GM06990 (cell line): ENCODE results near the gene SMAD4.

Experiments used
- DNase-seq: peaks from one replicate; pipeline ENCODE4 v3.0.0-alpha.2; 2011; ENCODE audit not compliant: insufficient read length; ENCODE audit errors: extremely low read depth
- H3K27me3 ChIP-seq: replicated peaks from 2 replicates; pipeline ENCODE4 v1.6.0; 2011; ENCODE audit warnings: low read length; ENCODE audit not compliant: control insufficient read depth, insufficient read depth
- H3K36me3 ChIP-seq: 2 replicates; pipeline ENCODE4 v1.5.1; 2011; ENCODE audit warnings: low read length; ENCODE audit not compliant: control insufficient read depth, insufficient read depth
- H3K4me3 ChIP-seq: replicated peaks from 2 replicates; pipeline ENCODE4 v1.5.1; 2011; ENCODE audit warnings: low read depth, mild to moderate bottlenecking, control low read depth, low read length
- CTCF ChIP-seq: IDR thresholded peaks from 2 replicates; pipeline ENCODE4 v1.5.1; 2011; ENCODE audit warnings: low read length, control low read depth, mild to moderate bottlenecking, inconsistent platforms; ENCODE audit not compliant: insufficient read depth, poor library complexity, severe bottlenecking

SMAD4 gene

DNA sequence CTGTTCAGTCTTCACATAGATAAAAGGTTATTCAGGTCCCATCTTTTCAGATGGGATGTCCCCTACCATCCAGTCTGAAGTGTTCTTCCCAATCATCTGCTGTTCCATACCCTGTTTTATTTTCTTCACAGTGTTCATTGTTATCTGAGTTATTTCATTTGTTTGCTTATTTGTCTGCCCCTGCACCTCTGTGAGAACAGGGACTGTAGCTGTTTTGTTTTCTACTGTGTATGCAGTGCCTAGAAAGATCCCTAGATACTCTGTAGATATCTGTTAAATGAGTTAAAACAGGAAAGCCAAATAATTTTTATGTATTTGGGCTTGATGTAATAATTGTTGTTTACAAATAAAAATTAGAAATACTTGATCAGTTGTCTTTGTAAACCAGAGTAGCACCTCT is 34.2 kb downstream of the SMAD4 start:
- DNase-seq, result no peak
- Histone ChIP-seq H3K36me3 (peaks cover 4% of the 10 kb centered on the region; the same call in 1 of the 2 replicates), H3K27me3 (no peaks in the 10 kb centered on the region), H3K4me3 (no peak overlapping the region)
- no peak for TF ChIP-seq CTCF

GRCh38 chr18:51066273-51066672 is 36.3 kb downstream of the SMAD4 start:
- peaks cover 4% of the 10 kb centered on the region; the same call in 1 of the 2 replicates for H3K36me3 ChIP-seq
- DNase-seq, result no peak
- no peak for TF ChIP-seq CTCF
- no peak overlapping the region for H3K4me3 ChIP-seq
- H3K27me3 ChIP-seq, result no peaks in the 10 kb centered on the region

DNA sequence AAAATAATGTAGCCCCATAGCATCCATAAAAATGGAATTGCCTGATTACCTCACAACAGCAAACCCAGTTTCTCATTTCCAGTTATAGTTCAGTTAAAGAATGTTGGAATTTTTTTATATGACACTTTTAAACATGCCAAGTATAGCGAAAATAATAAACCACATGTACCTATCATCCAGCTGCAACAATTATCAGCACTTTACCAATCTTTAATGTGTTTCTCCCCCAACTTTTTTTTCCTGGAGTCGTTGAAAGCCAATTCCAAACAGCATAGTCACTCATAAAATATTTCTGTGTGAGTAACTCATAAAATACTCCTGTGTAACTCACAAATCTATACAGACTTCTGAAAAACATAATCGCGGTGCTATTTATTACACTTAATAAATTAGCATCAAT is 38.1 kb downstream of the SMAD4 start:
- DNase-seq, result no peak
- no peak for TF ChIP-seq CTCF
- Histone ChIP-seq H3K27me3 (no peaks in the 10 kb centered on the region), H3K4me3 (no peak overlapping the region), H3K36me3 (peaks cover 4% of the 10 kb centered on the region; the same call in 1 of the 2 replicates)

DNA sequence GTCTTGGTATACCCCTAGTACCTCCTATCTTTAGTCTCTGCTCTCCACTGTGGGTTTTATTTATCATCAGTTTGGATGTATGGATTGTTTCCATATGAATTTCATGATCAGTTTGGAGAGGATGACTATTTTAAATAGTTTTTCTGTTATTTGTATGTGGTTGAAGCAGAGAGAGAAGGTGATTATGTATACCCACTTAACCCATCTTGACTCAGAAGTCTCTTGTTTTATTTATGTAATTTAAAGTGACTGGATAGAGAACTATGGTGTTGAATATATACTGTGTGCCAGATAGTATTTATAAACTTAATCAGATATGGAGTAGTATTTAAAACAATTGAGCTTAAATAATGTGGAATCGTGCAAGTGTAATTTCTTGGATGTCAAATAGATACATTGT is 39.9 kb downstream of the SMAD4 start:
- DNase-seq, result no peak
- H3K27me3 ChIP-seq, result no peaks in the 10 kb centered on the region
- no peak for TF ChIP-seq CTCF
- H3K36me3 ChIP-seq, result peaks cover 2% of the 10 kb centered on the region; the same call in 1 of the 2 replicates
- H3K4me3 ChIP-seq, result no peak overlapping the region

DNA sequence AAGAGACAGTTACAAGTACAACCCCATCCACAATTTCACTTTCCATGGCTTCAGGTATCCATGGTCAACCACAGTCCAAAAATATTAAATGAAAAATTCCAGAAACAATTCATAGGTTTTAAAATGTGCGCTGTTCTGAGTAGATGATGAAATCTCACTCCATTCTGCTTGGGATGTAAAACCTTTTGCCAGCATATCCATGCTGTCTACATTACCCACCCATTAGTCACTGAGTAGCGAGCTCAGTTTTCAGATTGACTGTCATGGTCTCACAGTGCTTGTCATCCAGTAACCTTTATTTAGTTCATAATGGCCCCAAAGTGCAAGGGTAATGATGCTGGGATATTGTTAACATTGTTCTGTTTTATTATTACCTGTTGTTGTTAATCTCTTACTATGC is 40.5 kb downstream of the SMAD4 start:
- H3K36me3 ChIP-seq, result no peaks in the 10 kb centered on the region
- no peaks in the 10 kb centered on the region for H3K27me3 ChIP-seq
- no peak for DNase-seq
- no peak for TF ChIP-seq CTCF
- H3K4me3 ChIP-seq, result no peak overlapping the region

DNA sequence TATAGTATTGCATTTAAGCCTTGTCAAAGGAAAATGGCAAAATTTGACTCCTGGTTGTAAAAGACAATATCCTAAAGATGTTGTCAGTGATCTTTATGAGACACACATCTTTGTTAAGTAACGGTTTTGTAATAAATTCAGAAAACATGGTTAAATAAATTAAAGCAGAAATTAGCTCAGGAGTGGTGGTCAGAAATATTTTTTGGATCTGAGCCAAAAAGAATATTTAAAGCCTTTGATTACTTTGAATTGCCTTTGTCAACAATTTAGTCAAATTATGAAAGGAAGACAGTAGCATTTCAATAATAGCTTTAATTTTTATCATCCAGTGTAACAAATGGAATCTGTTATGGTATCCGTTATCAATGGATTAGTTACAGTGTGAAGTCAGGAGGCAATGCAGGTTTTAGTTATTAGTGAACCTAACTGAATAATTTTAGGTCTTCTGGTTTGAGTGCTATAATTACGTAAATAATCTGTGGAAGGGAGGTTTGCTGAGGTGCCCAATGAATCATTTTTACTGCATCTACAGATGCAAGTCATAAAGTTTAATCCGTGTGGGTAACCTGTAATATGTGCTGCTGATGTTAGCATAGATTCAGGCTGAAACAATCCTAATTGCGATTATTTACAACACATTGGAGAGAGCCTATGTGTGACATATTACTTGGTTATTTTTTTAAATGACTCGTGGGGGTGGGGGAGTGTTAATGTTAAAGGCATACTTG is 42.7 kb downstream of the SMAD4 start:
- TF ChIP-seq CTCF, result no peak
- H3K36me3 ChIP-seq, result no peaks in the 10 kb centered on the region; the same call in 1 of the 2 replicates
- H3K27me3 ChIP-seq, result no peaks in the 10 kb centered on the region
- no peak overlapping the region for H3K4me3 ChIP-seq
- DNase-seq, result no peak
